Adipose tissue (tissue), 3 donors: ENCODE measurements around the gene CHRNA5. TPM values are rescaled to one million over a fixed set of nuclear protein-coding genes. Genes with fewer than 3 reads are reported as not detected.
A peak's percentile ranks its signal among the peaks of the same experiment; 100 is the strongest.
"Not testable (repeated sequence)": the region's sequence is repeated elsewhere in the genome, so short reads cannot be mapped to it uniquely, and the experiment has no call there.

Experiments
- H3K27ac ChIP-seq: one replicate; pipeline ENCODE4 v1.5.1; 2013; ENCODE audit warnings: low read depth, low read length
- WGBS, 3 donors: extraction: QIAGEN DNeasy Blood & Tissue Kit; methylation state at CpG; one replicate each; pipeline ENCODE4 v1.1.7; 2013; 5-methylcytosine and 5-hydroxymethylcytosine counted together
- polyA plus RNA-seq, 3 donors: library from polyadenylated mRNA; stranded (reverse); fragments of 200-250 nt; gene quantifications; one replicate each; pipeline ENCODE4 v1.2.3, GENCODE V29; 2013
- donor health status: healthy with polysubstance abuse.
- donor health status: Bipolar disorder and iron deficiency.
- donor health status: healthy.

The CHRNA5 gene
- polyA plus RNA-seq, result 1 to 10 TPM; 1.1 to 1.3 (median 1.1) TPM

GRCh38 chr15:78565097-78565950, at the start of gene CHRNA5:
Gene CHRNA5 (plus strand): TSS chr15:78565520. CDS start chr15:78565720, 200 bp downstream.
- 0 to 1% (median 1%) methylated on average over 57 to 75 of the region's 75 CpGs for WGBS, 3 donors
- no peak within 1 kb of the TSS for H3K27ac ChIP-seq

- 95 to 98% (median 98%) methylated on average over 2 of the region's 3 CpGs for WGBS, 3 donors
Observed at GRCh38 chr15:78520035-78520434, 45.3 kb upstream of the CHRNA5 start.

GRCh38 chr15:78524230-78524629, 41.1 kb upstream of the CHRNA5 start:
- whole genome bisulfite sequencing, 3 donors, result 91 to 95% (median 93%) methylated on average over 5 of the region's 5 CpGs

More at GRCh38 chr15:78520035-78520434, 45.3 kb upstream of the CHRNA5 start:
- not testable (repeated sequence) for H3K27ac ChIP-seq

GRCh38 chr15:78527325-78527724, 38.0 kb upstream of the CHRNA5 start:
- WGBS, 3 donors, result 86 to 92% (median 88%) methylated on average over 5 of the region's 5 CpGs
- H3K27ac ChIP-seq, result no peak overlapping the region

More at GRCh38 chr15:78524230-78524629, 41.1 kb upstream of the CHRNA5 start:
- H3K27ac ChIP-seq, result no peak overlapping the region

- no peak overlapping the region for H3K27ac ChIP-seq
- WGBS, 3 donors, result 59 to 75% (median 70%) methylated on average over 2 of the region's 2 CpGs
Observed at GRCh38 chr15:78533331-78533730, 32.0 kb upstream of the CHRNA5 start.

GRCh38 chr15:78536134-78536533, 29.2 kb upstream of the CHRNA5 start:
- H3K27ac ChIP-seq, result no peak overlapping the region
- WGBS, 3 donors, result 74 to 88% (median 85%) methylated on average over 1 of the region's 1 CpG

- 78 to 81% (median 79%) methylated on average over 5 of the region's 5 CpGs for WGBS, 3 donors
- H3K27ac ChIP-seq, result no peak overlapping the region
Observed at GRCh38 chr15:78537266-78537905, 27.9 kb upstream of the CHRNA5 start.

GRCh38 chr15:78538358-78538757, 27.0 kb upstream of the CHRNA5 start:
- no peak overlapping the region for H3K27ac ChIP-seq
- 69 to 80% (median 79%) methylated on average over 1 of the region's 1 CpG for WGBS, 3 donors

GRCh38 chr15:78539464-78540140, 25.7 kb upstream of the CHRNA5 start:
- 73 to 78% (median 73%) methylated on average over 18 of the region's 18 CpGs for WGBS, 3 donors

GRCh38 chr15:78540141-78540870, 25.0 kb upstream of the CHRNA5 start, which contains the start of gene PSMA4:
Gene PSMA4 (plus strand): TSS chr15:78540444. CDS start chr15:78541928, 1,484 bp downstream.
- WGBS, 3 donors, result 0 to 1% (median 0%) methylated on average over 48 to 56 of the region's 56 CpGs
- H3K27ac ChIP-seq, result peak within 1 kb of the TSS; percentile 51

More at GRCh38 chr15:78539464-78540140, 25.7 kb upstream of the CHRNA5 start:
- peak overlapping the region; percentile 51 for H3K27ac ChIP-seq

- 3% methylated on average over 17 of the region's 17 CpGs for WGBS, 3 donors
- no peak overlapping the region for H3K27ac ChIP-seq
Observed at GRCh38 chr15:78540871-78541743, 24.2 kb upstream of the CHRNA5 start.

- WGBS, 3 donors, result 33 to 44% (median 36%) methylated on average over 1 of the region's 1 CpG
- H3K27ac ChIP-seq, result no peak overlapping the region
Observed at GRCh38 chr15:78541744-78542034, 23.6 kb upstream of the CHRNA5 start.

GRCh38 chr15:78542647-78543046, 22.7 kb upstream of the CHRNA5 start:
- WGBS, 3 donors, result 84 to 98% (median 95%) methylated on average over 3 of the region's 3 CpGs
- H3K27ac ChIP-seq, result no peak overlapping the region

- H3K27ac ChIP-seq, result no peak overlapping the region
- WGBS, 3 donors, result 79 to 88% (median 85%) methylated on average over 6 of the region's 6 CpGs
Observed at GRCh38 chr15:78550194-78550593, 15.1 kb upstream of the CHRNA5 start.

GRCh38 chr15:78550815-78551214, 14.5 kb upstream of the CHRNA5 start:
- 72 to 81% (median 73%) methylated on average over 3 of the region's 3 CpGs for WGBS, 3 donors
- no peak overlapping the region for H3K27ac ChIP-seq

GRCh38 chr15:78551902-78552301, 13.4 kb upstream of the CHRNA5 start:
- 87 to 93% (median 87%) methylated on average over 5 of the region's 5 CpGs for WGBS, 3 donors
- no peak overlapping the region for H3K27ac ChIP-seq

GRCh38 chr15:78552597-78552996, 12.7 kb upstream of the CHRNA5 start:
- H3K27ac ChIP-seq, result no peak overlapping the region
- WGBS, 3 donors, result 54 to 78% (median 73%) methylated on average over 5 of the region's 5 CpGs
